H9 (cell line): ENCODE measurements around the gene KRT2. TPM values are rescaled to one million over a fixed set of nuclear protein-coding genes. Genes with fewer than 3 reads are reported as not detected.

ENCODE experiments used
- DNase-seq: peaks from one replicate; pipeline ENCODE4 v3.0.0-alpha.2; 2017
- H2AFZ ChIP-seq: one replicate; pipeline ENCODE4 v1.6.1; 2013; ENCODE audit warnings: mild to moderate bottlenecking, low read length, control low read depth, moderate library complexity
- H2AK5ac ChIP-seq: 2 replicates; pipeline ENCODE4 v1.6.1; 2013; ENCODE audit warnings: low read length, control low read depth, mixed read lengths; ENCODE audit not compliant: insufficient read length
- H2BK120ac ChIP-seq: one replicate; pipeline ENCODE4 v1.6.1; 2013; ENCODE audit warnings: low read depth, mild to moderate bottlenecking, low read length, control low read depth, inconsistent platforms; ENCODE audit not compliant: poor library complexity, severe bottlenecking
- H2BK12ac ChIP-seq: 2 replicates; pipeline ENCODE4 v1.6.1; 2013; ENCODE audit warnings: low read length, control low read depth, mixed read lengths, low read depth; ENCODE audit not compliant: insufficient read length
- H2BK15ac ChIP-seq: 2 replicates; pipeline ENCODE4 v1.6.1; 2013; ENCODE audit warnings: low read depth, low read length, control low read depth
- H2BK20ac ChIP-seq: one replicate; pipeline ENCODE4 v1.6.1; 2013; ENCODE audit warnings: low read depth, mild to moderate bottlenecking, low read length, control low read depth, inconsistent platforms; ENCODE audit not compliant: poor library complexity, severe bottlenecking
- H2BK5ac ChIP-seq: 2 replicates; pipeline ENCODE4 v1.6.1; 2013; ENCODE audit warnings: low read length, control low read depth, mixed read lengths; ENCODE audit not compliant: insufficient read length
- H3K14ac ChIP-seq: 2 replicates; pipeline ENCODE4 v1.6.1; 2013; ENCODE audit warnings: low read length, control low read depth; ENCODE audit not compliant: insufficient read depth
- H3K18ac ChIP-seq: 2 replicates; pipeline ENCODE4 v1.6.1; 2013; ENCODE audit warnings: low read depth, mild to moderate bottlenecking, mixed read lengths, low read length, control low read depth; ENCODE audit not compliant: insufficient read length
- H3K23ac ChIP-seq: 2 replicates; pipeline ENCODE4 v1.6.1; 2013; ENCODE audit warnings: low read length, control low read depth, mixed read lengths, low read depth; ENCODE audit not compliant: insufficient read length
- H3K23me2 ChIP-seq: 2 replicates; pipeline ENCODE4 v1.6.1; 2013; ENCODE audit warnings: low read depth, mild to moderate bottlenecking, mixed read lengths, low read length, control low read depth; ENCODE audit not compliant: insufficient read length, poor library complexity, severe bottlenecking
- H3K27ac ChIP-seq: 2 replicates; pipeline ENCODE4 v1.5.1; 2013; ENCODE audit warnings: low read length, control low read depth, mixed read lengths, low read depth; ENCODE audit not compliant: insufficient read length
- H3K27me3 ChIP-seq: 2 replicates; pipeline ENCODE4 v1.6.1; 2013; ENCODE audit warnings: low read length, control low read depth, inconsistent platforms; ENCODE audit not compliant: insufficient read depth
- H3K4ac ChIP-seq: 2 replicates; pipeline ENCODE4 v1.6.1; 2013; ENCODE audit warnings: low read depth, mild to moderate bottlenecking, control low read depth, inconsistent platforms, low read length, moderate library complexity
- H3K4me1 ChIP-seq: 2 replicates; pipeline ENCODE4 v1.6.1; 2013; ENCODE audit warnings: low read length, control low read depth, inconsistent platforms; ENCODE audit not compliant: insufficient read depth
- H3K4me2 ChIP-seq: 2 replicates; pipeline ENCODE4 v1.6.1; 2013; ENCODE audit warnings: low read length, control low read depth, mixed read lengths; ENCODE audit not compliant: insufficient read length, insufficient read depth
- H3K56ac ChIP-seq: 2 replicates; pipeline ENCODE4 v1.6.1; 2013; ENCODE audit warnings: low read depth, mild to moderate bottlenecking, mixed read lengths, low read length, control low read depth; ENCODE audit not compliant: insufficient read length
- H3K79me1 ChIP-seq: 2 replicates; pipeline ENCODE4 v1.6.1; 2013; ENCODE audit warnings: low read depth, mild to moderate bottlenecking, moderate library complexity, low read length, control low read depth, inconsistent platforms; ENCODE audit not compliant: insufficient read depth, poor library complexity, severe bottlenecking
- H3K79me2 ChIP-seq: 2 replicates; pipeline ENCODE4 v1.6.1; 2013; ENCODE audit warnings: low read length, control low read depth, inconsistent platforms; ENCODE audit not compliant: insufficient read depth
- H3K9ac ChIP-seq: 2 replicates; pipeline ENCODE4 v1.6.1; 2013; ENCODE audit warnings: low read length, control low read depth, mixed read lengths; ENCODE audit not compliant: insufficient read length; ENCODE audit errors: extremely low read depth
- H3K9me3 ChIP-seq: one replicate; pipeline ENCODE4 v1.6.1; 2013; ENCODE audit warnings: low read depth, low read length, inconsistent platforms; ENCODE audit not compliant: control insufficient read depth
- H3T11ph ChIP-seq: one replicate; pipeline ENCODE4 v1.6.1; 2013; ENCODE audit warnings: mild to moderate bottlenecking, low read length, control low read depth, inconsistent platforms
- H4K20me1 ChIP-seq: one replicate; pipeline ENCODE4 v1.6.1; 2013; ENCODE audit not compliant: control insufficient read depth, insufficient read length, insufficient read depth
- H4K5ac ChIP-seq: 2 replicates; pipeline ENCODE4 v1.6.1; 2013; ENCODE audit warnings: low read depth, mild to moderate bottlenecking, mixed read lengths, low read length, control low read depth; ENCODE audit not compliant: insufficient read length
- H4K8ac ChIP-seq: replicated peaks from 2 replicates; pipeline ENCODE4 v1.6.1; 2013; ENCODE audit warnings: low read length, control low read depth, mixed read lengths, low read depth; ENCODE audit not compliant: insufficient read length
- H4K91ac ChIP-seq: 2 replicates; pipeline ENCODE4 v1.6.1; 2013; ENCODE audit warnings: low read depth, mild to moderate bottlenecking, moderate library complexity, mixed read lengths, low read length, control low read depth; ENCODE audit not compliant: insufficient read length
- H3K27ac Mint-ChIP-seq, 3 experiments: 2 replicates in 2 of 3; 3 replicates in 1 of 3; pipeline ENCODE4 v1.8.0; 2020 to 2021; ENCODE audit warnings: mixed read lengths in 3 of 3, mild to moderate bottlenecking in 1 of 3, moderate library complexity in 1 of 3
- H3K27me3 Mint-ChIP-seq: 2 replicates; pipeline ENCODE4 v1.8.0; 2021; ENCODE audit warnings: low read depth, mild to moderate bottlenecking, moderate library complexity, mixed read lengths
- H3K36me3 Mint-ChIP-seq, 3 experiments: 2 replicates in 2 of 3; 3 replicates in 1 of 3; pipeline ENCODE4 v1.8.0; 2020 to 2021; ENCODE audit warnings: low read depth in 3 of 3, mixed read lengths in 3 of 3; ENCODE audit not compliant: insufficient read depth in 1 of 3
- H3K4me1 Mint-ChIP-seq, 2 experiments: 2 replicates each; pipeline ENCODE4 v1.8.0; 2020; ENCODE audit warnings: mixed read lengths in 2 of 2
- H3K4me3 Mint-ChIP-seq, 2 experiments: 2 replicates in 1 of 2; 3 replicates in 1 of 2; pipeline ENCODE4 v1.8.0; 2020 to 2021; ENCODE audit warnings: mild to moderate bottlenecking in 2 of 2, mixed read lengths in 2 of 2, moderate library complexity in 1 of 2
- H3K9me3 Mint-ChIP-seq, 2 experiments: 2 replicates in 1 of 2; 3 replicates in 1 of 2; pipeline ENCODE4 v1.8.0; 2020; ENCODE audit warnings: mild to moderate bottlenecking in 2 of 2, mixed read lengths in 2 of 2, moderate library complexity in 1 of 2
- WGBS: extraction: QIAGEN DNeasy Blood & Tissue Kit; methylation state at CpG from one replicate; pipeline ENCODE4 v1.1.7; 2013; ENCODE audit warnings: missing lambda C conversion rate, low lambda C conversion rate, mixed read lengths; ENCODE audit not compliant: insufficient read length; ENCODE audit errors: extremely low coverage; 5-methylcytosine and 5-hydroxymethylcytosine counted together
- total RNA-seq: library from RNA; stranded (reverse); gene quantifications from 2 replicates; pipeline ENCODE4 v1.2.1, GENCODE V29; 2021
- TF ChIP-seq, protein P1 (sequence below): fragments of 200-600 bp; sonication (generic); conservative IDR thresholded peaks from 3 replicates; pipeline ENCODE4 v1.8.0; 2021; ENCODE audit warnings: antibody characterized with exemption, mild to moderate bottlenecking

Gene KRT2
- total RNA-seq, 1 experiment from 2014 or later, result not detected

DNA sequence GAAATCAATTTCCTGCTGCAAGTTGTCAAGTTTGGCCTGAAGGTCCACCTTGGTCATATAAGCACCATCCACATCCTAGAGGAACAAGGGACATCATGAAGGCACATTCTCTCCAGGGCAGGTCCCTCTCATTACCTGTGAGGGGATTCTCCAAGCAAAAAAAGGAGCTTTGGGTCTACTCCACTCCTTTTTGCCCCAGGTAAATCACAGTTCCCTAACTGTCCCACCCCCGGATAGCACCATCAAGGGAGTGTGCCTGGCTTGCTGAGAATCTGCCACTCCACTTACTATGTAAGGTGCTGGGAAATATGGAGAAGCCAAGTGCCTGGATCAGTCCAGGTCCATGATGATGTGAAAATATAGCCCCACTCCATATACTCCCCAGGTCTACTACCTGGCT lies 25.7 kb upstream of the KRT2 start:
- Histone ChIP-seq H3K23ac (no peak overlapping the region), H3K14ac (no peak overlapping the region), H4K20me1 (no peaks in the 10 kb centered on the region), H3K23me2 (no peaks in the 10 kb centered on the region), H2BK20ac (no peak overlapping the region), H3K4ac (no peak overlapping the region), H3K27me3 (no peaks in the 10 kb centered on the region; the same call in 1 of the 2 replicates), H2BK5ac (no peak overlapping the region), H4K91ac (no peak overlapping the region), H3K9ac (no peak overlapping the region), H3K56ac (no peak overlapping the region), H4K5ac (no peak overlapping the region), H2BK120ac (no peak overlapping the region), H3K79me2 (no peaks in the 10 kb centered on the region), H2BK15ac (no peak overlapping the region), H3K18ac (no peak overlapping the region), H3T11ph (no peak overlapping the region), H2BK12ac (no peak overlapping the region), H2AFZ (no peak overlapping the region), H3K9me3 (no peaks in the 10 kb centered on the region), H3K4me2 (no peak overlapping the region), H3K79me1 (no peaks in the 10 kb centered on the region), H4K8ac (no peak overlapping the region), H3K27ac (no peak overlapping the region), H2AK5ac (no peak overlapping the region), H3K4me1 (no peaks in the 10 kb centered on the region)
- no peaks in the 10 kb centered on the region for H3K9me3 Mint-ChIP-seq
- no peaks in the 10 kb centered on the region for H3K4me1 Mint-ChIP-seq
- no peak for DNase-seq
- TF ChIP-seq, protein P1, sequence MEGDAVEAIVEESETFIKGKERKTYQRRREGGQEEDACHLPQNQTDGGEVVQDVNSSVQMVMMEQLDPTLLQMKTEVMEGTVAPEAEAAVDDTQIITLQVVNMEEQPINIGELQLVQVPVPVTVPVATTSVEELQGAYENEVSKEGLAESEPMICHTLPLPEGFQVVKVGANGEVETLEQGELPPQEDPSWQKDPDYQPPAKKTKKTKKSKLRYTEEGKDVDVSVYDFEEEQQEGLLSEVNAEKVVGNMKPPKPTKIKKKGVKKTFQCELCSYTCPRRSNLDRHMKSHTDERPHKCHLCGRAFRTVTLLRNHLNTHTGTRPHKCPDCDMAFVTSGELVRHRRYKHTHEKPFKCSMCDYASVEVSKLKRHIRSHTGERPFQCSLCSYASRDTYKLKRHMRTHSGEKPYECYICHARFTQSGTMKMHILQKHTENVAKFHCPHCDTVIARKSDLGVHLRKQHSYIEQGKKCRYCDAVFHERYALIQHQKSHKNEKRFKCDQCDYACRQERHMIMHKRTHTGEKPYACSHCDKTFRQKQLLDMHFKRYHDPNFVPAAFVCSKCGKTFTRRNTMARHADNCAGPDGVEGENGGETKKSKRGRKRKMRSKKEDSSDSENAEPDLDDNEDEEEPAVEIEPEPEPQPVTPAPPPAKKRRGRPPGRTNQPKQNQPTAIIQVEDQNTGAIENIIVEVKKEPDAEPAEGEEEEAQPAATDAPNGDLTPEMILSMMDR, result no peak
- H3K4me3 Mint-ChIP-seq, result no peak overlapping the region
- H3K27me3 Mint-ChIP-seq, result peaks cover 28% of the 10 kb centered on the region
- H3K36me3 Mint-ChIP-seq, result no peaks in the 10 kb centered on the region
- no CpG with 5 or more reads among the region's 1 CpG for WGBS
- no peak overlapping the region for H3K27ac Mint-ChIP-seq
